Cardiac muscle cell (in vitro differentiated cells and primary cell): ENCODE measurements around the gene TSTD1. TPM values are rescaled to one million over a fixed set of nuclear protein-coding genes. Genes with fewer than 3 reads are reported as not detected.

Experiments
- DNase-seq, 2 donors: peaks; one replicate each; pipeline versions ENCODE4 v3.0.0 to v3.0.0-alpha.2; 2010 to 2017; ENCODE audit warnings: low read depth in 1 of 2, low spot score in 1 of 2
- H3K27ac ChIP-seq: fragments of 200-600 bp; sonication (generic); 2 replicates; pipeline ENCODE4 v1.5.1; 2016
- H3K27me3 ChIP-seq: fragments of 200-600 bp; sonication (generic); 2 replicates; pipeline ENCODE4 v1.6.0; 2016; ENCODE audit warnings: control low read depth
- H3K36me3 ChIP-seq: fragments of 200-600 bp; sonication (generic); 2 replicates; pipeline ENCODE4 v1.5.1; 2016; ENCODE audit warnings: control low read depth
- H3K4me1 ChIP-seq: fragments of 200-600 bp; sonication (generic); 2 replicates; pipeline ENCODE4 v1.8.1; 2017; ENCODE audit warnings: low read depth, mild to moderate bottlenecking, mixed run types
- H3K4me3 ChIP-seq: fragments of 200-600 bp; sonication (generic); 2 replicates; pipeline ENCODE4 v1.5.1; 2016; ENCODE audit warnings: mild to moderate bottlenecking
- H3K9me3 ChIP-seq: fragments of 200-600 bp; sonication (generic); 2 replicates; pipeline ENCODE4 v1.5.1; 2017; ENCODE audit warnings: low read depth, mild to moderate bottlenecking, control low read depth
- polyA plus RNA-seq: library from polyadenylated mRNA; unstranded; fragments of >200 nt; fragmentation: Nextera tagmentation; extraction: Ambion mirVana; gene quantifications from 2 replicates; pipeline ENCODE4 v1.2.1, GENCODE V29; 2016
- total RNA-seq: library from RNA; depleted of rRNA; stranded (reverse); fragments of >200 nt; gene quantifications from 2 replicates; pipeline ENCODE4 v1.2.3, GENCODE V29; 2016
- TF ChIP-seq, protein P1 (sequence below): IDR thresholded peaks from 2 replicates; pipeline ENCODE4 v1.5.1; 2012; ENCODE audit warnings: low read depth, mild to moderate bottlenecking, low read length

TSTD1 gene
- total and polyA plus RNA-seq, 2 experiments from 2014 or later = 262 to 448 TPM

DNA sequence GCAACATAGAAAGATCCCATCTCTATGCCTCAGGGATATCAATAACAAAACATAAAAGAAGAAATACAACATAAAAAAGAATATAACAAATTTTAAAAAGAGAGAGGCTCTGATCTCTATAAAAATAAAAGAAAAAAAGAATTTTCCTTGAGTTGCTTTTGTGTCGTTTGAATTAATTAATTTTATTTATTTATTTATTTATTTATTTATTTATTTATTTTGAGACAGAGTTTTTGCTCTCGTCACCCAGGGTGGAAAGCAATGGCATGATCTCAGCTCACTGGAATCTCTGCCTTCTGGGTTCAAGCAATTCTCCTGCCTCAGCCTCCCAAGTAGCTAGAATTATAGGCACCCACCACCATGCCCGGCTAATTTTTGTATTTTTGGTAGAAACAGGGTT lies 26.3 kb downstream of the TSTD1 start:
- H3K27me3 ChIP-seq = no peaks in the 10 kb centered on the region
- H3K36me3 ChIP-seq = no peaks in the 10 kb centered on the region
- H3K4me1 ChIP-seq = peaks cover 63% of the 10 kb centered on the region
- no peak overlapping the region for H3K4me3 ChIP-seq
- no peaks in the 10 kb centered on the region for H3K9me3 ChIP-seq
- DNase-seq = no peak
- TF ChIP-seq, protein P1, sequence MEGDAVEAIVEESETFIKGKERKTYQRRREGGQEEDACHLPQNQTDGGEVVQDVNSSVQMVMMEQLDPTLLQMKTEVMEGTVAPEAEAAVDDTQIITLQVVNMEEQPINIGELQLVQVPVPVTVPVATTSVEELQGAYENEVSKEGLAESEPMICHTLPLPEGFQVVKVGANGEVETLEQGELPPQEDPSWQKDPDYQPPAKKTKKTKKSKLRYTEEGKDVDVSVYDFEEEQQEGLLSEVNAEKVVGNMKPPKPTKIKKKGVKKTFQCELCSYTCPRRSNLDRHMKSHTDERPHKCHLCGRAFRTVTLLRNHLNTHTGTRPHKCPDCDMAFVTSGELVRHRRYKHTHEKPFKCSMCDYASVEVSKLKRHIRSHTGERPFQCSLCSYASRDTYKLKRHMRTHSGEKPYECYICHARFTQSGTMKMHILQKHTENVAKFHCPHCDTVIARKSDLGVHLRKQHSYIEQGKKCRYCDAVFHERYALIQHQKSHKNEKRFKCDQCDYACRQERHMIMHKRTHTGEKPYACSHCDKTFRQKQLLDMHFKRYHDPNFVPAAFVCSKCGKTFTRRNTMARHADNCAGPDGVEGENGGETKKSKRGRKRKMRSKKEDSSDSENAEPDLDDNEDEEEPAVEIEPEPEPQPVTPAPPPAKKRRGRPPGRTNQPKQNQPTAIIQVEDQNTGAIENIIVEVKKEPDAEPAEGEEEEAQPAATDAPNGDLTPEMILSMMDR = no peak
- peak overlapping the region; percentile 63 for H3K27ac ChIP-seq

DNA sequence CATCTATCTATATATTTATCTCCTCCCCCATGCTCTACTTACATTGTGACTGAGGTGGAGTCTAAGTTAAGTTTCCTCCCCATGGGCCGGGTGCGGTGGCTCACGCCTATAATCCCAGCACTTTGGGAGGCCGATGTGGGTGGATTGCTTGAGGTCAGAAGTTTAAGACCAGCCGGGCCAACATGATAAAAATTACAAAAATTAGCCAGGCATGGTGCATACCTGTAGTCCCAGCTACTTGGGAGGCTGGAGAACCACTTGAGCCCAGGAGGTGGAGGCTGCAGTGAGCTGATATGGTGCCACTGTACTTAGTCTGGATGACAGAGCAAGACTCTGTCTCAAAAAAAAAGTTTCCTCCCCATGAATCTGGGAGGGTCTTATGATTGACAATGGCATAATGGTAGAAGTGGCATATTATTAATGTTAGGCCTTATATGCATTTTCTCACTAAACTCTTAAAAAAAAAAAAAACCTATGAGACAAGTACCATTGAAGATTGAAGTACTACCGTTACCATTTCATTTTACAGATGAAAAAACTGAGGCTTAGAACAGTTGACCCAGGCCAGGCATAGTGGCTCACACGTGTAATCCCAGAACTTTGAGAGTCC lies 29.1 kb downstream of the TSTD1 start:
- Histone ChIP-seq H3K4me1 (peaks cover 65% of the 10 kb centered on the region), H3K4me3 (no peak overlapping the region), H3K27ac (peak overlapping the region; percentile 82), H3K27me3 (no peaks in the 10 kb centered on the region), H3K36me3 (no peaks in the 10 kb centered on the region), H3K9me3 (no peaks in the 10 kb centered on the region)
- DNase-seq = no peak
- TF ChIP-seq, protein P1 = no peak

GRCh38 chr1:161008869-161009510 lies 29.8 kb downstream of the TSTD1 start:
- H3K27ac ChIP-seq = peak overlapping the region; percentile 82
- TF ChIP-seq, protein P1 = no peak
- no peaks in the 10 kb centered on the region for H3K9me3 ChIP-seq
- H3K27me3 ChIP-seq = no peaks in the 10 kb centered on the region
- DNase-seq = peak; percentile 61 to 82
- H3K4me3 ChIP-seq = no peak overlapping the region
- peaks cover 59% of the 10 kb centered on the region for H3K4me1 ChIP-seq
- H3K36me3 ChIP-seq = no peaks in the 10 kb centered on the region

- TF ChIP-seq, protein P1 = no peak
- Histone ChIP-seq H3K27me3 (no peaks in the 10 kb centered on the region), H3K27ac (peak overlapping the region; percentile 82), H3K4me1 (peaks cover 48% of the 10 kb centered on the region), H3K4me3 (no peak overlapping the region), H3K36me3 (no peaks in the 10 kb centered on the region), H3K9me3 (no peaks in the 10 kb centered on the region)
- DNase-seq = no peak
Measured at GRCh38 chr1:161007369-161007768, 31.4 kb downstream of the TSTD1 start.

- peaks cover 48% of the 10 kb centered on the region for H3K4me1 ChIP-seq
- no peaks in the 10 kb centered on the region for H3K9me3 ChIP-seq
- H3K27me3 ChIP-seq = no peaks in the 10 kb centered on the region
- TF ChIP-seq, protein P1 = no peak
- H3K36me3 ChIP-seq = no peaks in the 10 kb centered on the region
- no peak for DNase-seq
- no peak overlapping the region for H3K4me3 ChIP-seq
- H3K27ac ChIP-seq = peak overlapping the region; percentile 73
Measured at GRCh38 chr1:161006563-161006962, 32.2 kb downstream of the TSTD1 start.
